Neuronal stem cell (in vitro differentiated cells): Measurements from ENCODE around the gene RPGR.

Experiments used
- DNase-seq: peaks from one replicate; pipeline ENCODE4 v3.0.0-alpha.2; 2013; ENCODE audit warnings: low spot score
- H2AFZ ChIP-seq: one replicate; pipeline ENCODE4 v1.6.1; 2013; ENCODE audit warnings: mild to moderate bottlenecking, low read length, inconsistent platforms
- H2AK5ac ChIP-seq: 2 replicates; pipeline ENCODE4 v1.6.1; 2013; ENCODE audit warnings: low read depth, mild to moderate bottlenecking, inconsistent platforms, low read length, moderate library complexity, mixed read lengths
- H2BK120ac ChIP-seq: 2 replicates; pipeline ENCODE4 v1.6.1; 2013; ENCODE audit warnings: low read depth, mild to moderate bottlenecking, inconsistent platforms, low read length, moderate library complexity, mixed read lengths
- H2BK12ac ChIP-seq: one replicate; pipeline ENCODE4 v1.6.1; 2013; ENCODE audit warnings: low read length, inconsistent platforms
- H2BK15ac ChIP-seq: 2 replicates; pipeline ENCODE4 v1.6.1; 2013; ENCODE audit warnings: mild to moderate bottlenecking, low read length, inconsistent platforms, mixed read lengths
- H2BK5ac ChIP-seq: one replicate; pipeline ENCODE4 v1.6.1; 2013; ENCODE audit warnings: inconsistent platforms, mild to moderate bottlenecking, low read length, moderate library complexity
- H3K14ac ChIP-seq: one replicate; pipeline ENCODE4 v1.6.1; 2013; ENCODE audit warnings: low read length, inconsistent platforms
- H3K18ac ChIP-seq: 2 replicates; pipeline ENCODE4 v1.6.1; 2013; ENCODE audit warnings: low read length, inconsistent platforms
- H3K23ac ChIP-seq: 2 replicates; pipeline ENCODE4 v1.6.1; 2013; ENCODE audit warnings: low read depth, mild to moderate bottlenecking, mixed read lengths, low read length, inconsistent platforms; ENCODE audit not compliant: poor library complexity
- H3K27ac ChIP-seq: replicated peaks from 3 replicates; pipeline ENCODE4 v1.5.1; 2013; ENCODE audit warnings: low read length, inconsistent platforms
- H3K27me3 ChIP-seq, 3 experiments: 2 replicates each; pipeline ENCODE4 v1.6.1; 2013; ENCODE audit warnings: low read length in 3 of 3, mild to moderate bottlenecking in 2 of 3, inconsistent platforms in 1 of 3, low read depth in 1 of 3, mixed read lengths in 1 of 3, moderate library complexity in 1 of 3; ENCODE audit not compliant: control insufficient read depth in 3 of 3, insufficient read depth in 3 of 3
- H3K36me3 ChIP-seq, 2 donors: replicated peaks in 1 of 2; 2 replicates each; pipeline ENCODE4 v1.6.1; 2013; ENCODE audit warnings: low read length in 2 of 2; ENCODE audit not compliant: control insufficient read depth in 2 of 2, insufficient read depth in 2 of 2
- H3K4ac ChIP-seq: 2 replicates; pipeline ENCODE4 v1.6.1; 2013; ENCODE audit warnings: inconsistent platforms, mild to moderate bottlenecking, low read length, moderate library complexity
- H3K4me1 ChIP-seq, 2 donors: 1 replicate in 1 of 2; 2 replicates in 1 of 2; pipeline ENCODE4 v1.6.1; 2013; ENCODE audit warnings: low read length in 2 of 2, low read depth in 1 of 2; ENCODE audit not compliant: control insufficient read depth in 2 of 2, insufficient read depth in 1 of 2
- H3K4me2 ChIP-seq: one replicate; pipeline ENCODE4 v1.6.1; 2013; ENCODE audit warnings: mild to moderate bottlenecking, low read length, inconsistent platforms; ENCODE audit not compliant: insufficient read depth, poor library complexity, severe bottlenecking
- H3K4me3 ChIP-seq, 2 donors: 2 replicates each; pipeline ENCODE4 v1.5.1; 2013; ENCODE audit warnings: low read length in 2 of 2, mild to moderate bottlenecking in 2 of 2, inconsistent platforms in 1 of 2, moderate library complexity in 1 of 2
- H3K79me1 ChIP-seq: one replicate; pipeline ENCODE4 v1.6.1; 2013; ENCODE audit warnings: low read depth, mild to moderate bottlenecking, inconsistent platforms, low read length, moderate library complexity
- H3K9ac ChIP-seq: one replicate; pipeline ENCODE4 v1.6.1; 2013; ENCODE audit warnings: mild to moderate bottlenecking, low read depth, low read length, inconsistent platforms; ENCODE audit not compliant: poor library complexity
- H3K9me3 ChIP-seq, 2 donors: replicated peaks in 1 of 2; 2 replicates each; pipeline versions ENCODE3 to v1.6.1; 2013; ENCODE audit warnings: low read length in 2 of 2, mild to moderate bottlenecking in 2 of 2, inconsistent platforms in 1 of 2, low read depth in 1 of 2, mixed read lengths in 1 of 2, moderate library complexity in 1 of 2; ENCODE audit not compliant: control insufficient read depth in 2 of 2, insufficient read depth in 1 of 2
- H4K8ac ChIP-seq: one replicate; pipeline ENCODE4 v1.6.1; 2013; ENCODE audit warnings: low read depth, mild to moderate bottlenecking, inconsistent platforms, low read length, moderate library complexity
- H4K91ac ChIP-seq: one replicate; pipeline ENCODE4 v1.6.1; 2013; ENCODE audit warnings: low read length, low read depth, mild to moderate bottlenecking, inconsistent platforms; ENCODE audit not compliant: poor library complexity
- WGBS, 2 donors: extraction: QIAGEN DNeasy Blood & Tissue Kit; methylation state at CpG; one replicate each; pipeline ENCODE4 v1.1.7; 2013; ENCODE audit warnings: missing lambda C conversion rate in 2 of 2, mixed read lengths in 1 of 2; ENCODE audit not compliant: insufficient read length in 2 of 2, insufficient replicate concordance in 1 of 2; ENCODE audit errors: extremely low coverage in 2 of 2; 5-methylcytosine and 5-hydroxymethylcytosine counted together

RPGR gene

GRCh38 chrX:38278682-38279081 is 48.6 kb downstream of the RPGR start:
- Histone ChIP-seq H3K79me1 (no peaks in the 10 kb centered on the region), H4K8ac (no peak overlapping the region), H3K27ac (no peak overlapping the region), H3K36me3 (no peaks in the 10 kb centered on the region), H3K18ac (no peak overlapping the region), H2BK15ac (no peak overlapping the region), H3K4me1 (no peaks in the 10 kb centered on the region), H3K9ac (no peak overlapping the region), H3K9me3 (no peaks in the 10 kb centered on the region), H3K4me3 (no peak overlapping the region), H3K4me2 (no peak overlapping the region), H4K91ac (no peak overlapping the region), H3K14ac (no peak overlapping the region), H3K4ac (no peak overlapping the region), H2AK5ac (no peak overlapping the region), H2BK5ac (no peak overlapping the region), H2AFZ (no peak overlapping the region), H2BK12ac (no peak overlapping the region), H3K23ac (no peak overlapping the region), H3K27me3 (no peaks in the 10 kb centered on the region), H2BK120ac (no peak overlapping the region)
- DNase-seq = no peak
- no CpG with 5 or more reads among the region's 1 CpG for WGBS, 2 donors

GRCh38 chrX:38277802-38278201 is 49.5 kb downstream of the RPGR start:
- no peaks in the 10 kb centered on the region for H3K79me1 ChIP-seq
- no peaks in the 10 kb centered on the region for H3K27me3 ChIP-seq
- no peak overlapping the region for H2AFZ ChIP-seq
- H3K27ac ChIP-seq = no peak overlapping the region
- H3K18ac ChIP-seq = no peak overlapping the region
- H2BK5ac ChIP-seq = no peak overlapping the region
- H4K8ac ChIP-seq = no peak overlapping the region
- no CpG with 5 or more reads among the region's 2 CpGs for WGBS, 2 donors
- DNase-seq = no peak
- H3K4me1 ChIP-seq = no peaks in the 10 kb centered on the region
- no peak overlapping the region for H3K4me2 ChIP-seq
- H3K4me3 ChIP-seq = no peak overlapping the region
- no peak overlapping the region for H3K23ac ChIP-seq
- H3K14ac ChIP-seq = no peak overlapping the region
- H2BK120ac ChIP-seq = no peak overlapping the region
- H3K36me3 ChIP-seq = no peaks in the 10 kb centered on the region
- H3K9ac ChIP-seq = no peak overlapping the region
- H3K4ac ChIP-seq = no peak overlapping the region
- no peak overlapping the region for H2BK12ac ChIP-seq
- no peak overlapping the region for H2BK15ac ChIP-seq
- no peak overlapping the region for H2AK5ac ChIP-seq
- no peaks in the 10 kb centered on the region for H3K9me3 ChIP-seq
- H4K91ac ChIP-seq = no peak overlapping the region

GRCh38 chrX:38277136-38277535 is 50.2 kb downstream of the RPGR start:
- no CpG with 5 or more reads among the region's 2 CpGs for WGBS, 2 donors

GRCh38 chrX:38276089-38276488 is 51.2 kb downstream of the RPGR start:
- no peak for DNase-seq
- no peaks in the 10 kb centered on the region for H3K9me3 ChIP-seq
- no peak overlapping the region for H2AFZ ChIP-seq
- H3K4me2 ChIP-seq = no peak overlapping the region
- H2AK5ac ChIP-seq = no peak overlapping the region
- H3K27me3 ChIP-seq = no peaks in the 10 kb centered on the region
- no peak overlapping the region for H3K27ac ChIP-seq
- no peak overlapping the region for H3K4ac ChIP-seq
- H2BK15ac ChIP-seq = no peak overlapping the region
- no peak overlapping the region for H4K91ac ChIP-seq
- no peak overlapping the region for H3K23ac ChIP-seq
- no peaks in the 10 kb centered on the region for H3K36me3 ChIP-seq
- H3K18ac ChIP-seq = no peak overlapping the region
- H2BK12ac ChIP-seq = no peak overlapping the region
- H3K4me1 ChIP-seq = no peaks in the 10 kb centered on the region
- no peak overlapping the region for H2BK120ac ChIP-seq
- WGBS, 2 donors = no CpG with 5 or more reads among the region's 2 CpGs
- H3K79me1 ChIP-seq = no peaks in the 10 kb centered on the region
- H3K9ac ChIP-seq = no peak overlapping the region
- no peak overlapping the region for H3K4me3 ChIP-seq
- H4K8ac ChIP-seq = no peak overlapping the region
- no peak overlapping the region for H2BK5ac ChIP-seq
- H3K14ac ChIP-seq = no peak overlapping the region

More at GRCh38 chrX:38277136-38277535, 50.2 kb downstream of the RPGR start:
- Histone ChIP-seq H2AK5ac (no peak overlapping the region), H2BK15ac (no peak overlapping the region), H3K27me3 (no peaks in the 10 kb centered on the region), H3K14ac (no peak overlapping the region), H3K27ac (no peak overlapping the region), H3K36me3 (no peaks in the 10 kb centered on the region), H3K9ac (no peak overlapping the region), H2AFZ (no peak overlapping the region), H4K91ac (no peak overlapping the region), H2BK120ac (no peak overlapping the region), H3K23ac (no peak overlapping the region), H2BK5ac (no peak overlapping the region), H3K4me1 (no peaks in the 10 kb centered on the region), H2BK12ac (no peak overlapping the region), H4K8ac (no peak overlapping the region), H3K9me3 (no peaks in the 10 kb centered on the region), H3K4ac (no peak overlapping the region), H3K79me1 (no peaks in the 10 kb centered on the region), H3K4me2 (no peak overlapping the region), H3K18ac (no peak overlapping the region), H3K4me3 (no peak overlapping the region)
- DNase-seq = no peak
